Stimulated activated CD4-positive, alpha-beta T cell treated with anti-CD3 and anti-CD28 coated beads, Interleukin-4, amount 100 ng/mL, for 4 hours (primary cell): Measurements from ENCODE around the gene ACTR6.
"Not testable (repeated sequence)": the region's sequence is repeated elsewhere in the genome, so short reads cannot be mapped to it uniquely, and the experiment has no call there.

Experiments
- DNase-seq, 2 experiments: peaks; one replicate each; pipeline ENCODE4 v3.0.0-alpha.2; 2020

ACTR6 gene

GRCh38 chr12:100222173-100222572 is 21.6 kb downstream of the ACTR6 start:
- not testable (repeated sequence) for DNase-seq

GRCh38 chr12:100225491-100225890 is 24.9 kb downstream of the ACTR6 start:
- no peak for DNase-seq

- DNase-seq = no peak
Measured at GRCh38 chr12:100229036-100229635, 28.5 kb downstream of the ACTR6 start.

- no peak for DNase-seq
Measured at GRCh38 chr12:100229876-100230275, 29.3 kb downstream of the ACTR6 start.

DNA sequence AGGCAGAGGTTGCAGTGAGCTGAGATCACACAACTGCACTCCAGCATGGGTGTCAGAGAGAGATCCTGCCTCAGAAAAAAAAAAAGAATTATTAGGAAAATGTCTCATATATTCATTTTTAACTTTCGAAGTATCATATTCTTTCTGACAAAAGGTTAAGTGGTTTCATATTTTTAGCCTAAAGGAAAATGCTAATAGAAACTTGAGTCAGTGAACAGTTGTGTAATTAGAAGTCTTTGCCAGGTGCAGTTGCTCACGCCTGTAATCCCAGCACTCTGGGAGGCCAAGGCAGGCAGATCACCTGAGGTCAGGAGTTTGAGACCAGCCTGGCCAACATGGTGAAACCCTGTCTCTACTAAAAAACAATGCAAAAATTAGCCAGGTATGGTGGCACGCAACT is 31.3 kb downstream of the ACTR6 start:
- not testable (repeated sequence) for DNase-seq

- DNase-seq = no peak
Measured at GRCh38 chr12:100234166-100234565, 33.6 kb downstream of the ACTR6 start.

DNA sequence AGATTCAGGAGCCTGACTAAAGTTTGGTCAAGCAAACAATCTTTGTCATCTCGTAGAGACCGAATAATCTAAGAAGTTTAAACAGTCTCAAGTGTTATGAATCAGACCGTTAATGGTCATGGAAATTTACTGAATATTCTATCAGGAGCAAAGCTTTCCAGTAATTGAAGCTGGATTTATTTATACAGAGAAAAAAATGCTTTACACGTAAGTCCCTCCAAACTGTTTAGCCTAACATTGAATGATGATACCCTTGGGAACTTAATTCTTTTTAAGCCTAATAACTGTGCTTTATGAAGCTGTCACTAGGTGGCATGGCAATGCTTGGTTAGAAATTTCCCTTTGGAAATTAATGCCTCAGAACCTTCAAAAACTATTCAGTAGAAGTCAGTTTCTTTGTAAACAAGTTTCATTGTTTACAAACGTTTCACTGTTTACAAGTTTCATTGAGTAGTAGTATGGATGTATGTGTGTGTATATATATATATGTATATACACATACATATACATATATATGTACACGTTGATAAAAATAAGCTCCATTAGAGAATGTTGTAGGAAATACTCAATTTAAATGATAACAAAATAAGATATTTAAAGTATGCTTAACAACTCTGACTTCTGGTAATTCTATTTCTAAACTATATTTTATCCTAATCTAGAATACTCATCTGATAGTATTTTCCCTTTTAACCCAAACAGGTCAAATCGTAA is 34.1 kb downstream of the ACTR6 start:
- DNase-seq = no peak

DNA sequence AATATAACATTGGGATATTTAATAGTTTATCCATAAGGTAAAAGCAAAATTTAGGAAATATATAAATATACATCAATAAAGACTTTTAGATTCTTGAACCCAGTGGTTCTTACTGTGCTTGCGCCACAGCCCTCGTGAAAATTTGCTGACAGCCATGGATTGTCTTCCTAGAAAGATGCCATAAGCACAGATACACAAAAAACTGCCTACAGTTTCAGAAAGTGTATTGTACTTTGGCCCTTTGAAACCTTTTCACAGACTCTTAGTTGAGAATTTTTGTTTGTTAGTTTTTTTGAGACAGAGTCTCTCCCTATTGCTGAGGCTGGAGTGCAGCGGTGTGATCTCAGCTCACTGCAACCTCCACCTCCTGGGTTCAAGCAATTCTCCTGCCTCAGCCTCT is 38.2 kb downstream of the ACTR6 start:
- DNase-seq = no peak

DNA sequence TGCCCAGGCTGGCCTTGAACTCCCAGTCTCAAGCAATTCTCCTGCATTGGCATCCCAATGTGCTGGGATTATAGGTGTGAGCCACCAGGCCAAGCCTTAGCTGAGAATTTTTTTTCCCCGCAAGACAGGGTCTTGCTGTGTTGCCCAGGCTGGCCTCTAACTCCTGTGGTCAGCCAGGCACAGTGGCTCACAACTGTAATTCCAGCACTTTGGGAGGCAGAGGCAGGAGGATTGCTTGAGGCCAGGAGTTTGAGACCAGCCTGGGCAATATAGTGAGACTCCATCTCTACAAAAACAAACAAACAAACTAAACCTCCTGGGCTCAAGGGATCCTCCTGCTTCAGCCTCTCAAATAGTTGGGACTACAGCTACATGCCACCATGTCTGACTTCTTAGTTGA is 39.0 kb downstream of the ACTR6 start:
- DNase-seq = no peak

DNA sequence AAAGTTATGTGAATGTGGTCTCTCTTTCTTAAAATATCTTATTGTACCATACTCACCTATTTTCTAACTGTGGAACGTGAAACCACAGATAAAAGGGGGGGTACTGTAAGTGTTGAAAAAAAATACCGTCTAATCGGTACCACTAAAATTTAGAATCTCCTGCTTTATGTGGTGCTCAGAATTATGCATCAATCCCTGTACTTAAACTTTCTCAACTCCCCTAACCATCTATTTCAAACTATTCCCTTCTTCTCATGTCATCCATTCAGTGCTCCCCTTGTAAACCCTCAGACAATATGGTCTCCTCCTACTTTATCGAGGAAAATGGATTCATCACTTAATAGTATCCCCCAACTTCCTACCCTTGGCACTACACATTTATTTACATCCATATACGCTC is 42.5 kb downstream of the ACTR6 start:
- DNase-seq = no peak

GRCh38 chr12:100247765-100248164 is 47.1 kb downstream of the ACTR6 start:
- no peak for DNase-seq

DNA sequence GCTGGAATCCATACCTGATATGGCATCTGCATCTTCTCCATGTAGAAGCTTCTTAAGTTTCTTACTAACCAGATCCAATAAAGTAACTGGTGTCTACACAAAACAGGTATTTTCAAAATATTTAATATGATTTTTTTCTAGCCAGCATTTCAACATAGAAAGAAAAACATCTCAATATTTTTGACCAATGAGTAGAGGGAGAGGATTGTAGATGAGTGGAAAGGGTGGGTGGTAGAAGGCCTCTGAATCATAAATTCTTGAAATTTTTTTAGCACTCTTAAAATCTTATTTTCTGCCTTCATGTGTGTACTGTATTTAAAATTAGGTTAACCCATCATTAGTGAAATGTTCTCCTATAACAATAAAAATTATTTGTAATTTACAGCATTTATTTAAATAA is 48.3 kb downstream of the ACTR6 start:
- DNase-seq = no peak

- no peak for DNase-seq
Measured at GRCh38 chr12:100249941-100250340, 49.3 kb downstream of the ACTR6 start.

GRCh38 chr12:100251917-100252316 is 51.3 kb downstream of the ACTR6 start:
- no peak for DNase-seq

- DNase-seq = no peak
Measured at GRCh38 chr12:100253437-100253836, 52.8 kb downstream of the ACTR6 start.

GRCh38 chr12:100254876-100255275 is 54.3 kb downstream of the ACTR6 start:
- DNase-seq = no peak

GRCh38 chr12:100258127-100258526 is 57.5 kb downstream of the ACTR6 start:
- DNase-seq = no peak

DNA sequence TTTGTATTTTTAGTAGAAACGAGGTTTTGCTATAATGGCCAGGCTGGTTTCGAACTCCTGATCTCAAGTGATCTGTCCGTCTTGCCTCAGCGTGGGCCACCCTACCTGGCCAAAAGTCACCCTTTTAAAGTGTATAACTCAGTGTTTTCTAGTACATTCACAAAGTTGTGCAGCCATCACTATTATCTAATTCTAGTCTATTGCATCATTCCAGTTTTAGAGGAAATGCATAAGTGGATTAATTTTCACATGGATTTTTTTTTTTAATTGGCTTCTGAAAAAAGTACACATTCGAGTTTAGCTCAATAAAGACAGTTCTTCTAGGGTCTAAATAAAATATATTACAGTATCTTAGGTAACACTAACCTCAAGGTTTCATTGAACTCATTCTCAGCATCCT is 62.5 kb downstream of the ACTR6 start:
- DNase-seq = no peak

GRCh38 chr12:100265107-100265506 is 64.5 kb downstream of the ACTR6 start:
- DNase-seq = not testable (repeated sequence)

DNA sequence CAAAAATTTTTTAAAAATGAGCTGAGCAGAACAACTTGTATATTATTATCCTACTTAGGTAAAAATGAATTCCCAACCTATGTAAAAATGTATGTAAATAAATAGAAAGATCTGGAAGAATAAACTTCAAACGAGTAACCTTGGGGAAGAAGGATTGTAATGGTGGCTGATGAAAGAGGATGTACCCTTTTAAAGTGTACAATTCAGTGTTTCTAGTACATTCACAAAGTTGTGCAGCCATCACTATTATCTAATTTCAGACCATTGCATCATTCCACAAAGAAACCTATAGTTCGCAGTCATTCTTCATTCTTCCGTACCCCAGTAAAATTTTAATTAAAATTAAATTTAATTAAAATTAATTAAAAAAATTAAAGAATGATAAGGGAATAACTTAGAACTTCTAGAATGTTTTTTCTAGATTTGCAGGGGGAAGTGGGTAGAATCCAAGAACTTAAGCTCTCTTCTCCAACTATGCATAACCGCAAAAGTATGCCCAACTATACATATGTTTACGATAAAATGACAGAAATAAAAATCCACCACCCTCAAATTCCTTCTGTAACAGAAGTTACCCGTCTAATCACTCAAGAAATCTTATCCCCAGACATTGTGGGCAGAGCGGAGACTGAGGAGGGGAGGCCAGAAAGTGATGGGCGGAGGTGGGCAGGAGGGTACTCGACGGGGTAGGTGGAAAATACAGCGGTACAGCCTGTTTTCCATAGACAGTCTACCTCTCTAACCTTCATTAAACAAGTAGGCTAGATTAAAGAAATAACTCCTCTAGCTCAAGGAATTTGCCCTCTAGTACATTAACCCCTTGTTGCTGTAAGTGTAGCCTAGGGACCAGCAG is 65.3 kb downstream of the ACTR6 start:
- no peak for DNase-seq

GRCh38 chr12:100266585-100266834 is 65.9 kb downstream of the ACTR6 start:
- peak in 1 of 2 experiments; percentile 95 for DNase-seq

DNA sequence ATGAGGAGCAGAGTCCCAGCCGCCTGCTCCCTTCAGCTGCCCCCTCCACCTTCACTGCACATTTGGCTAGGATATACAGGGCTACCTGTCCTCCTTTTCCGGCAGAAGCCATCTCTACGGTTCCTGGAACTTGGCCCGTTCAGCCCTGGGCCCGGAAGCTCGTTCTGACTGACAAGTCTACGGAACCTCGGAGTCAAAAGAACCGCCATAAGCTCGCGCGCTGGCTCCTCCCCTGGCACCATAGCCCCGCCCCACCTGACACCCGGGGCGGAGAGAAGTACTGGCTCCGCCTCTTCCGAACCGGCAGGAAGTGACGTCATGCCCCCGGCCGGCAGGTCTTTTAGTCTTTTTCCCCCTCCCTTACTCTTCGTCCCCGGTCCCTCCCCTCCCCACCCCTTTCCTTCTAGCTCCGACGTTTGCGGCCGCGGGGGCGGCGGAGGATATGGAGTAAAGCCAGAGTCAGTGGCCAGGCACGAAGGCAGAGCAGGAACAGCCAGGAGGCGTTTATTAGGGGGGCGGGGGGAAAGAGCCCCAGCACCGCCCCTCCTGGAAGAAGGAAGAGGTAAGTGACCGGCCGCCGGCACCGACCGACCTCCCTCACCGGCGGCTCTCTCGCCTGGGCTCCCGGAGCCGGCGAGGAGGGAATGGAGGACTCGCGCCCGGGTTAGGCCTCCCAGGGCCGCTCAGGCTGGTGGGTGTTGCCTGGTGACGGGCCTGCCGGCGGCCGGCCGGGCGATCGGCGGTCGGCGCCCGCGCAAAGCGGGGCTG is 66.4 kb downstream of the ACTR6 start, which contains the start of the genes DEPDC4 and SCYL2:
Gene DEPDC4, minus strand, starts transcription at position 245 of the 768 bp plus-strand sequence. Its CDS starts 3 bp downstream, at position 242.
Gene SCYL2, plus strand, starts transcription at position 343 of the 768 bp plus-strand sequence. CDS start 15,794 bp downstream, outside the sequence.
- peak; percentile 89 to 91 for DNase-seq
